Measurements from ENCODE around the gene EPX. TPM values are rescaled to one million over a fixed set of nuclear protein-coding genes. Genes with fewer than 3 reads are reported as not detected.

EPX gene
- total RNA-seq, 1 donor: not detected

GRCh38 chr17:58148609-58149008 lies 43.9 kb upstream of the EPX start:
- H3K36me3 ChIP-seq (ENCODE audit: insufficient read depth, low read length): no peaks in the 10 kb centered on the region
- H4K20me1 ChIP-seq (ENCODE audit: insufficient read depth, low read length): no peaks in the 10 kb centered on the region
- H2AFZ ChIP-seq (ENCODE audit: low read length): no peak overlapping the region
- peaks cover 7% of the 10 kb centered on the region for H3K27me3 ChIP-seq (ENCODE audit: insufficient read depth, low read length)
- TF ChIP-seq CTCF (IDR thresholded peaks at IDR 0.05; ENCODE audit: extremely low read depth, low read depth, low read length): no peak
- no peak for DNase-seq (ENCODE audit: insufficient read length, low spot score, missing footprints)
- H3K4me3 ChIP-seq (ENCODE audit: insufficient read depth, low read length): no peak overlapping the region
- H3K79me2 ChIP-seq (ENCODE audit: insufficient read depth, low read length): no peaks in the 10 kb centered on the region
- H3K4me1 ChIP-seq (ENCODE audit: insufficient read depth, low read length): no peaks in the 10 kb centered on the region
- H3K27ac ChIP-seq (ENCODE audit: low read depth, low read length): no peak overlapping the region
- no peak overlapping the region for H3K4me2 ChIP-seq (ENCODE audit: insufficient read depth, low read length)
- no peaks in the 10 kb centered on the region for H3K9me3 ChIP-seq (ENCODE audit: low read depth, low read length)

- Histone ChIP-seq H3K4me1 (ENCODE audit: insufficient read depth, low read length) (no peaks in the 10 kb centered on the region), H4K20me1 (ENCODE audit: insufficient read depth, low read length) (no peaks in the 10 kb centered on the region), H3K4me3 (ENCODE audit: insufficient read depth, low read length) (no peak overlapping the region), H3K79me2 (ENCODE audit: insufficient read depth, low read length) (no peaks in the 10 kb centered on the region), H3K27ac (ENCODE audit: low read depth, low read length) (no peak overlapping the region), H2AFZ (ENCODE audit: low read length) (no peak overlapping the region), H3K4me2 (ENCODE audit: insufficient read depth, low read length) (no peak overlapping the region), H3K9me3 (ENCODE audit: low read depth, low read length) (no peaks in the 10 kb centered on the region), H3K27me3 (ENCODE audit: insufficient read depth, low read length) (peaks cover 15% of the 10 kb centered on the region), H3K36me3 (ENCODE audit: insufficient read depth, low read length) (no peaks in the 10 kb centered on the region)
- DNase-seq (ENCODE audit: insufficient read length, low spot score, missing footprints): no peak
- no peak for TF ChIP-seq CTCF (IDR thresholded peaks at IDR 0.05; ENCODE audit: extremely low read depth, low read depth, low read length)
Observed at GRCh38 chr17:58150394-58150793, 42.1 kb upstream of the EPX start.

- no peak for DNase-seq (ENCODE audit: insufficient read length, low spot score, missing footprints)
- Histone ChIP-seq H3K9me3 (ENCODE audit: low read depth, low read length) (no peaks in the 10 kb centered on the region), H2AFZ (ENCODE audit: low read length) (no peak overlapping the region), H3K36me3 (ENCODE audit: insufficient read depth, low read length) (no peaks in the 10 kb centered on the region), H3K27ac (ENCODE audit: low read depth, low read length) (no peak overlapping the region), H3K4me2 (ENCODE audit: insufficient read depth, low read length) (no peak overlapping the region), H3K4me3 (ENCODE audit: insufficient read depth, low read length) (no peak overlapping the region), H3K4me1 (ENCODE audit: insufficient read depth, low read length) (no peaks in the 10 kb centered on the region), H3K79me2 (ENCODE audit: insufficient read depth, low read length) (no peaks in the 10 kb centered on the region), H3K27me3 (ENCODE audit: insufficient read depth, low read length) (peaks cover 34% of the 10 kb centered on the region), H4K20me1 (ENCODE audit: insufficient read depth, low read length) (no peaks in the 10 kb centered on the region)
- TF ChIP-seq CTCF (IDR thresholded peaks at IDR 0.05; ENCODE audit: extremely low read depth, low read depth, low read length): no peak
Observed at GRCh38 chr17:58153046-58153445, 39.5 kb upstream of the EPX start.

- H3K27ac ChIP-seq (ENCODE audit: low read depth, low read length): no peak overlapping the region
- peaks cover 37% of the 10 kb centered on the region for H3K27me3 ChIP-seq (ENCODE audit: insufficient read depth, low read length)
- no peaks in the 10 kb centered on the region for H3K79me2 ChIP-seq (ENCODE audit: insufficient read depth, low read length)
- H3K4me3 ChIP-seq (ENCODE audit: insufficient read depth, low read length): no peak overlapping the region
- H3K4me1 ChIP-seq (ENCODE audit: insufficient read depth, low read length): no peaks in the 10 kb centered on the region
- no peaks in the 10 kb centered on the region for H3K36me3 ChIP-seq (ENCODE audit: insufficient read depth, low read length)
- no peak overlapping the region for H3K4me2 ChIP-seq (ENCODE audit: insufficient read depth, low read length)
- TF ChIP-seq CTCF (IDR thresholded peaks at IDR 0.05; ENCODE audit: extremely low read depth, low read depth, low read length): no peak
- no peaks in the 10 kb centered on the region for H4K20me1 ChIP-seq (ENCODE audit: insufficient read depth, low read length)
- no peak overlapping the region for H2AFZ ChIP-seq (ENCODE audit: low read length)
- DNase-seq (ENCODE audit: insufficient read length, low spot score, missing footprints): no peak
- no peaks in the 10 kb centered on the region for H3K9me3 ChIP-seq (ENCODE audit: low read depth, low read length)
Observed at GRCh38 chr17:58153671-58154070, 38.9 kb upstream of the EPX start.

Data from osteoblast (primary cell).